Measurements from ENCODE around the gene IFITM5. TPM values are rescaled to one million over a fixed set of nuclear protein-coding genes. Genes with fewer than 3 reads are reported as not detected.
A peak's percentile ranks its signal among the peaks of the same experiment; 100 is the strongest.

The IFITM5 gene
- total RNA-seq = not detected

- no peak for DNase-seq
- Mint-ChIP-seq H3K4me3 (peak within 1 kb of the TSS; percentile 30), H3K27ac (peak within 1 kb of the TSS; percentile 85), H3K9me3 (ENCODE audit: insufficient read depth) (no peaks in the 10 kb centered on the region), H3K36me3 (ENCODE audit: low read depth) (peaks cover 29% of the 10 kb centered on the region), H3K27me3 (ENCODE audit: low read depth) (peaks cover 9% of the 10 kb centered on the region), H3K4me1 (ENCODE audit: low read depth) (peaks cover 79% of the 10 kb centered on the region)
- POLR2A ChIA-PET = interaction anchor here (0.7 to 5.7 kb wide), 10 partner anchors 8 to 49 kb away, joined by 3 to 54 read pairs (median 6); partner anchors contain the start of genes IFITM2 and PGGHG
- CTCF ChIA-PET = interaction anchor here (1.2 to 1.3 kb wide), 2 partner anchors 48 to 65 kb away, joined by 3 to 5 read pairs; no protein-coding TSS in a partner anchor
- no peak for ATAC-seq
Measured at GRCh38 chr11:299081-299891, at the start of gene IFITM5. IFITM5 (minus strand) TSS chr11:299526; CDS start chr11:299490, 36 bp downstream.

DNA sequence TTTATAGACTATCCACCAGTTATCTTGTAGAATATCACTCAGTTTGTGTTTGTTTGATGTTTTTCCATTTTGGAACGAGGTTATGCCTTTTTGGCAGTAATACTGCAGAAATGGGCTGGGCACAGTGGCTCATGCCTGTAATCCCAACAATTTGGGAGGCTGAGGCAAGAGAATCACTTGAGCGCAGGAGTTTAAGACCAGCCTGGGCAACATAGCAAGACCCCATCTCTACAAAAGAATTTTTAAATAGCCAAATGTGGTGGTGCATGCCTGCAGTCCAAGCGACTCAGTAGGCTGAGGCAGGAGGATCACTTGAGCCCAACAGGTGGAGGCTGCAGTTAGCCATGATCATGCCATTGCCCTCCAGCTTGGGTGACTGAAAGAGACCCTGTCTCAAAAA lies 47.2 kb upstream of the IFITM5 start:
- ChIA-PET POLR2A (no interaction called here), CTCF (no interaction called here)
- no peak for ATAC-seq
- Mint-ChIP-seq H3K4me3 (no peak overlapping the region), H3K27ac (no peak overlapping the region), H3K36me3 (ENCODE audit: low read depth) (peaks cover 7% of the 10 kb centered on the region), H3K4me1 (ENCODE audit: low read depth) (peaks cover 24% of the 10 kb centered on the region), H3K9me3 (ENCODE audit: insufficient read depth) (no peaks in the 10 kb centered on the region), H3K27me3 (ENCODE audit: low read depth) (peaks cover 5% of the 10 kb centered on the region)
- no peak for DNase-seq

GRCh38 chr11:344836-345578 lies 45.7 kb upstream of the IFITM5 start:
- Mint-ChIP-seq H3K9me3 (ENCODE audit: insufficient read depth) (no peaks in the 10 kb centered on the region), H3K4me3 (no peak overlapping the region), H3K4me1 (ENCODE audit: low read depth) (peaks cover 19% of the 10 kb centered on the region), H3K36me3 (ENCODE audit: low read depth) (peaks cover 7% of the 10 kb centered on the region), H3K27me3 (ENCODE audit: low read depth) (peaks cover 2% of the 10 kb centered on the region), H3K27ac (no peak overlapping the region)
- ATAC-seq = no peak
- POLR2A ChIA-PET = no interaction called here
- no peak for DNase-seq
- CTCF ChIA-PET = no interaction called here

DNA sequence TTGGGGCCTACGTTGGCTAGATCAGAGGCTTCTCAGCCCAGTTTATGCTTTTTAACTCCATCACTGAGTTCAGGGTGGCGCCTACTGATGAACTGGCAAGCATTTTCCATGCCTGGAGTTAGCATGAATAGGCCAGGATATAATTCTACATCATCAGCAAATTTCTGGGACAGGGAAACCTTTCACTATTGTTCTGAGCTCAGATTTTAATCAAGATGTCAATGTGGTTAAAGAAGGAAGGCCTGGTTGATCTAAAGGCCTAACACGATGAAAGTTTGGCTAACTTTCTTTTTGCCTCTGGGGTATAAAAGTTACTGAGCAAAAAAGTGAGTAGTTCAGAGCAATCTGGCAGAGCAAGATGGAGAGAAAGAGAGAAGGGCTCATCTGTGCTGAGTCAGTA lies 43.0 kb upstream of the IFITM5 start:
- peaks cover 19% of the 10 kb centered on the region for H3K4me1 Mint-ChIP-seq (ENCODE audit: low read depth)
- no peak for ATAC-seq
- peaks cover 2% of the 10 kb centered on the region for H3K27me3 Mint-ChIP-seq (ENCODE audit: low read depth)
- no peak overlapping the region for H3K27ac Mint-ChIP-seq
- H3K36me3 Mint-ChIP-seq (ENCODE audit: low read depth) = peaks cover 7% of the 10 kb centered on the region
- DNase-seq = no peak
- H3K9me3 Mint-ChIP-seq (ENCODE audit: insufficient read depth) = no peaks in the 10 kb centered on the region
- ChIA-PET POLR2A (no interaction called here), CTCF (interaction anchor here (1.0 kb wide), 1 partner anchor 10 kb away, joined by 3 read pairs; no protein-coding TSS in a partner anchor)
- H3K4me3 Mint-ChIP-seq = no peak overlapping the region

DNA sequence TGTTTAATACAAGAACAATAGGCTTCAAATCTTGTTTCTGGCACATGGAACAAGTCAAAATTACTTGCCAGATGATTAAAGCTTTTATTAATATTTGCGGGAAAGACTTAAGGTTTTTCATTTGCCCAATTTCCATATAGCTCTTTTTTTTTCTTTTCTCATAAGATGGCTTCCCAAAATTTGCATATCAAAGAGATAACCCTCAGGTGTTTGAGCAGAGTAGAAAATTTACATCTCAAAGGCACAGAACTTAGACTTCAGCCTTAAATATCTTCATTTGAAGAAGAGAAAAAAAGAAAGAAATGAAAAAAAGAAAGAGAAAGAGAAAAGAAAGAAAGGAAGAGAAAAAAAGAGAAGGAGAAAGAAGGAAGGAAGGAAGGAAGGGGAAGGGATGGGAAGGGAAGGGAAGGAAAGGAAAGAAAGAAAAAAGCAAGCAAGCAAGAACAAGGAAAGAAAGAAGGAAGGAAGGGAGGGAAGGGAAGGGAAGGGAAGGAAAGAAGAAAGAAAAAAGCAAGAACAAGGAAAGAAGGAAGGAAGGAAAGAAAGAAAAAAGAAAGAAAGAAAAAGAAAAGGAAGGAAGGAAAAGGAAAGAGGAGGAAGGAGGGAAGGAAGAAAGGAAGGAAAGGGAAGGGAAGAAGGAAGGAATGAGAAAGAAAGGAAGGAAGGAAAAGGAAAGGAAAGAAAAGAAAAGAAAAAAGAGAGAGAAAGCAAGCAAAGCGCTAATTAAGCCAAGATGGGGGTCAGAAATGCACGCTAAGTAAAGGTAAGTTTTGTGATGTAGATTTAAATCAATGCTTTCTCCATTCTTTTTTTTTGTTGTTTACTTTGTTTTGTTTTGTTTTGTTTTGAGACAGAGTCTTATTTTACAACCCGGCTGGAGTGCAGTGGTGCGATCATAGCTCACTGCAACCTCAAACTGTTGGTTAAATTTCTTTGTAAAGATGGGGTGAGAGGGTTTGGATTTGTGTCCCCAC lies 41.5 kb upstream of the IFITM5 start:
- CTCF ChIA-PET = interaction anchor here (1.5 to 2.8 kb wide), 7 partner anchors 11 to 107 kb away, joined by 4 to 14 read pairs (median 5); no protein-coding TSS in a partner anchor
- H3K36me3 Mint-ChIP-seq (ENCODE audit: low read depth) = peaks cover 7% of the 10 kb centered on the region
- ATAC-seq (no peak), DNase-seq (no peak)
- no peak overlapping the region for H3K4me3 Mint-ChIP-seq
- H3K9me3 Mint-ChIP-seq (ENCODE audit: insufficient read depth) = no peaks in the 10 kb centered on the region
- no peak overlapping the region for H3K27ac Mint-ChIP-seq
- peaks cover 2% of the 10 kb centered on the region for H3K27me3 Mint-ChIP-seq (ENCODE audit: low read depth)
- POLR2A ChIA-PET = interaction anchor here (0.7 to 2.2 kb wide), 8 partner anchors 11 to 129 kb away, joined by 3 to 9 read pairs (median 3); no protein-coding TSS in a partner anchor
- H3K4me1 Mint-ChIP-seq (ENCODE audit: low read depth) = peaks cover 32% of the 10 kb centered on the region

- ATAC-seq (no peak), DNase-seq (no peak)
- Mint-ChIP-seq H3K36me3 (ENCODE audit: low read depth) (peaks cover 3% of the 10 kb centered on the region), H3K9me3 (ENCODE audit: insufficient read depth) (no peaks in the 10 kb centered on the region), H3K27ac (no peak overlapping the region), H3K4me3 (no peak overlapping the region), H3K4me1 (ENCODE audit: low read depth) (peaks cover 37% of the 10 kb centered on the region), H3K27me3 (ENCODE audit: low read depth) (peaks cover 2% of the 10 kb centered on the region)
- ChIA-PET POLR2A (interaction anchor here (0.7 to 2.2 kb wide), 6 partner anchors 10 to 128 kb away, joined by 3 to 9 read pairs (median 4); no protein-coding TSS in a partner anchor), CTCF (interaction anchor here (1.5 to 2.8 kb wide), 7 partner anchors 10 to 108 kb away, joined by 4 to 14 read pairs (median 5); no protein-coding TSS in a partner anchor)
Measured at GRCh38 chr11:339963-340362, 40.6 kb upstream of the IFITM5 start.

- ChIA-PET POLR2A (no interaction called here), CTCF (no interaction called here)
- no peaks in the 10 kb centered on the region for H3K9me3 Mint-ChIP-seq (ENCODE audit: insufficient read depth)
- H3K36me3 Mint-ChIP-seq (ENCODE audit: low read depth) = peaks cover 10% of the 10 kb centered on the region
- DNase-seq (no peak), ATAC-seq (no peak)
- peaks cover 49% of the 10 kb centered on the region for H3K4me1 Mint-ChIP-seq (ENCODE audit: low read depth)
- no peak overlapping the region for H3K27ac Mint-ChIP-seq
- no peak overlapping the region for H3K4me3 Mint-ChIP-seq
- H3K27me3 Mint-ChIP-seq (ENCODE audit: low read depth) = peaks cover 2% of the 10 kb centered on the region
Measured at GRCh38 chr11:337711-338110, 38.4 kb upstream of the IFITM5 start.

DNA sequence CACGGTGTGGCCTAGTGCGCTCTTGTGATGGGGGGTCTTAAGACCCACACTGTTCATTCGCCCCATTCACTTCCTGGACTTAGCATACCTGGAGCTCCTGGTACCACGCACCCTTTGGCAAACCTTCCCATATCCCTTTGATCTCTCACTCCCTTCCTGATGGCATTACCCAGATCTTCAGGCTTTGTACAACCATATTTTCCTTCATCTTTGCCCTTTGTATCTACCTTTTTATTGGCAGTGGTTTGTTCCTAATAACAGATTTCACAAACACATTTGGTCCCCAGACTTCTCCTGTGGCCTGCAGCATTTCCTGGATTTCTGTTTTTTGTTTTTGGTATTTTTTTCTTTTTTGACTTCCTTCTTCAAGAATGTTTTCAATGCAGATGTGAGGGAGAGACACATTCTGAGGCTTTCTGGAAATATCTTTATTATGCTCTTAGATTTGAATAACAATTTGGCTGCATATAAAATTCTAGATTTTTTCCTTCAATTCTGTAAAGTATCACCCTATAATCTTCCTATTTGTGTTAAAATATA lies 37.4 kb upstream of the IFITM5 start:
- CTCF ChIA-PET = no interaction called here
- H3K27me3 Mint-ChIP-seq (ENCODE audit: low read depth) = peaks cover 2% of the 10 kb centered on the region
- no peak for ATAC-seq
- DNase-seq = no peak
- POLR2A ChIA-PET = no interaction called here
- peak overlapping the region; percentile 9 for H3K27ac Mint-ChIP-seq
- peaks cover 10% of the 10 kb centered on the region for H3K36me3 Mint-ChIP-seq (ENCODE audit: low read depth)
- no peaks in the 10 kb centered on the region for H3K9me3 Mint-ChIP-seq (ENCODE audit: insufficient read depth)
- no peak overlapping the region for H3K4me3 Mint-ChIP-seq
- peaks cover 51% of the 10 kb centered on the region for H3K4me1 Mint-ChIP-seq (ENCODE audit: low read depth)

- DNase-seq = no peak
- H3K27me3 Mint-ChIP-seq (ENCODE audit: low read depth) = no peaks in the 10 kb centered on the region
- ATAC-seq = no peak
- no peak overlapping the region for H3K27ac Mint-ChIP-seq
- H3K36me3 Mint-ChIP-seq (ENCODE audit: low read depth) = peaks cover 11% of the 10 kb centered on the region
- H3K9me3 Mint-ChIP-seq (ENCODE audit: insufficient read depth) = no peaks in the 10 kb centered on the region
- ChIA-PET POLR2A (no interaction called here), CTCF (no interaction called here)
- peaks cover 53% of the 10 kb centered on the region for H3K4me1 Mint-ChIP-seq (ENCODE audit: low read depth)
- H3K4me3 Mint-ChIP-seq = no peak overlapping the region
Measured at GRCh38 chr11:335779-336658, 36.7 kb upstream of the IFITM5 start.

- H3K36me3 Mint-ChIP-seq (ENCODE audit: low read depth) = peaks cover 17% of the 10 kb centered on the region
- H3K9me3 Mint-ChIP-seq (ENCODE audit: insufficient read depth) = peaks cover under 1% of the 10 kb centered on the region
- H3K27me3 Mint-ChIP-seq (ENCODE audit: low read depth) = no peaks in the 10 kb centered on the region
- H3K27ac Mint-ChIP-seq = no peak overlapping the region
- H3K4me1 Mint-ChIP-seq (ENCODE audit: low read depth) = peaks cover 62% of the 10 kb centered on the region
- no peak for DNase-seq
- no peak for ATAC-seq
- no peak overlapping the region for H3K4me3 Mint-ChIP-seq
- ChIA-PET POLR2A (no interaction called here), CTCF (interaction anchor here (2.2 kb wide), 1 partner anchor 29 kb away, joined by 5 read pairs; no protein-coding TSS in a partner anchor)
Measured at GRCh38 chr11:334264-334994, 35.1 kb upstream of the IFITM5 start.
